Loucy (cell line): Measurements from ENCODE around the gene HS1BP3.

ENCODE experiments used
- CTCF ChIP-seq: fragments of 200-600 bp; sonication (generic); conservative IDR thresholded peaks from 2 replicates; pipeline ENCODE4 v1.5.1; 2014; ENCODE audit warnings: mild to moderate bottlenecking, antibody characterized with exemption, low read length
- EZH2phosphoT487 ChIP-seq: fragments of 200-600 bp; IDR thresholded peaks from 2 replicates; pipeline ENCODE4 v1.6.1; 2018; ENCODE audit warnings: antibody characterized with exemption, mild to moderate bottlenecking, moderate library complexity, borderline replicate concordance

- TF ChIP-seq CTCF (no peak), EZH2phosphoT487 (no peak)
These were observed 79.7 kb downstream of the HS1BP3 start for GRCh38 chr2:20571231-20571630.
